ENCODE data around the gene PCDHGA5. TPM values are rescaled to one million over a fixed set of nuclear protein-coding genes. Genes with fewer than 3 reads are reported as not detected.
A peak's percentile ranks its signal among the peaks of the same experiment; 100 is the strongest.
"Not testable (repeated sequence)": the region's sequence is repeated elsewhere in the genome, so short reads cannot be mapped to it uniquely, and the experiment has no call there.

PCDHGA5 gene
- polyA plus RNA-seq, 2 donors, result 0.14 to 0.28 TPM

GRCh38 chr5:141397756-141398551 is 34.0 kb downstream of the PCDHGA5 start, which contains the start of gene PCDHGB5:
Gene PCDHGB5, plus strand, starts transcription at chr5:141397947. Its CDS starts 181 bp downstream, at chr5:141398128.
- not testable (repeated sequence) for H3K36me3 ChIP-seq (ENCODE audit: control insufficient read depth in 2 of 2, insufficient read depth in 2 of 2, low read length in 1 of 2); H3K27me3 ChIP-seq (ENCODE audit: control insufficient read depth in 1 of 2, insufficient read depth in 2 of 2, low read length in 2 of 2); H3K4me1 ChIP-seq (ENCODE audit: control insufficient read depth in 2 of 2, insufficient read depth in 2 of 2, low read length in 1 of 2); H3K27ac ChIP-seq (ENCODE audit: low read depth in 2 of 2, low read length in 1 of 2)
- Histone ChIP-seq H3K9me3 (ENCODE audit: control insufficient read depth in 2 of 2, insufficient read depth in 1 of 2, low read depth in 1 of 2, low read length in 1 of 2) (peaks cover 32 to 38% of the 10 kb centered on the region in 2 donors), H3K4me3 (ENCODE audit: low read depth in 1 of 2, low read length in 2 of 2) (peak within 1 kb of the TSS in 1 of 2 donors; percentile 30)
- WGBS, 2 donors, result 9 to 12% methylated on average over 21 to 25 of the region's 43 CpGs

DNA sequence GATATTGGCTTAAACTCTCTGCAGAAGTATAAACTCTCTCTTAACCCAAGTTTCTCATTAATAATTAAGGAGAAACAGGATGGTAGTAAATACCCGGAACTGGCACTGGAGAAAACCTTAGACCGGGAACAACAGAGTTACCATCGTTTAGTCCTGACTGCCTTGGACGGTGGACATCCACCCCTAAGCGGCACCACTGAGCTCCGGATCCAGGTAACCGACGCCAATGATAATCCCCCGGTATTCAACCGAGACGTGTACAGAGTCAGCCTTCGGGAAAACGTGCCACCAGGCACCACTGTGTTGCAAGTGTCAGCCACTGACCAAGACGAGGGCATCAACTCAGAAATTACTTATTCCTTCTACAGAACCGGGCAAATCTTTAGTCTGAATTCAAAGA is 34.6 kb downstream of the PCDHGA5 start:
- no peak overlapping the region for H3K27ac ChIP-seq (ENCODE audit: low read depth in 2 of 2, low read length in 1 of 2)
- H3K4me3 ChIP-seq (ENCODE audit: low read depth in 1 of 2, low read length in 2 of 2), result no peak overlapping the region
- no peaks in the 10 kb centered on the region for H3K36me3 ChIP-seq (ENCODE audit: control insufficient read depth in 2 of 2, insufficient read depth in 2 of 2, low read length in 1 of 2)
- H3K4me1 ChIP-seq (ENCODE audit: control insufficient read depth in 2 of 2, insufficient read depth in 2 of 2, low read length in 1 of 2), result no peaks in the 10 kb centered on the region
- H3K9me3 ChIP-seq (ENCODE audit: control insufficient read depth in 2 of 2, insufficient read depth in 1 of 2, low read depth in 1 of 2, low read length in 1 of 2), result peaks cover 32 to 40% of the 10 kb centered on the region in 2 donors
- H3K27me3 ChIP-seq (ENCODE audit: control insufficient read depth in 1 of 2, insufficient read depth in 2 of 2, low read length in 2 of 2), result peaks cover 0 to 3% of the 10 kb centered on the region in 2 donors
- 28% methylated on average over 15 of the region's 15 CpGs for WGBS, 2 donors

DNA sequence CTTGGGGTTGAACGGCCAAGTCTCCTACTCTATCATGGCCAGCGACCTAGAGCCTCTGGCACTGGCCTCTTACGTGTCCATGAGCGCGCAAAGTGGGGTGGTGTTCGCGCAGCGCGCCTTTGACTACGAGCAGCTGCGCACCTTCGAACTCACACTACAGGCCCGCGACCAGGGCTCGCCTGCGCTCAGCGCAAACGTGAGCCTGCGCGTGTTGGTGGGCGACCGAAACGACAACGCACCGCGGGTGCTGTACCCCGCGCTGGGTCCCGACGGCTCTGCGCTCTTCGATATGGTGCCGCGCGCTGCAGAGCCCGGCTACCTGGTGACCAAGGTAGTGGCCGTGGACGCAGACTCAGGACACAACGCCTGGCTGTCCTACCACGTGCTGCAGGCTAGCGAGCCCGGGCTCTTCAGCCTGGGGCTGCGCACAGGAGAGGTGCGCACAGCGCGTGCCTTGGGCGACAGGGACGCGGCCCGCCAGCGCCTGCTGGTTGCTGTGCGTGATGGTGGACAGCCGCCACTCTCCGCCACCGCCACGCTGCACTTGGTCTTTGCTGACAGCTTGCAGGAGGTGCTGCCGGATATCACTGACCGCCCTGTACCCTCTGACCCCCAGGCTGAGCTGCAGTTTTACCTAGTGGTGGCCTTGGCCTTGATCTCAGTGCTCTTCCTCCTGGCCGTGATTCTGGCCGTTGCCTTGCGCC is 35.7 kb downstream of the PCDHGA5 start:
- H3K27ac ChIP-seq (ENCODE audit: low read depth in 2 of 2, low read length in 1 of 2), result no peak overlapping the region
- no peak overlapping the region for H3K4me3 ChIP-seq (ENCODE audit: low read depth in 1 of 2, low read length in 2 of 2)
- H3K27me3 ChIP-seq (ENCODE audit: control insufficient read depth in 1 of 2, insufficient read depth in 2 of 2, low read length in 2 of 2), result peaks cover 0 to 3% of the 10 kb centered on the region in 2 donors
- no peaks in the 10 kb centered on the region for H3K36me3 ChIP-seq (ENCODE audit: control insufficient read depth in 2 of 2, insufficient read depth in 2 of 2, low read length in 1 of 2)
- no peaks in the 10 kb centered on the region for H3K4me1 ChIP-seq (ENCODE audit: control insufficient read depth in 2 of 2, insufficient read depth in 2 of 2, low read length in 1 of 2)
- H3K9me3 ChIP-seq (ENCODE audit: control insufficient read depth in 2 of 2, insufficient read depth in 1 of 2, low read depth in 1 of 2, low read length in 1 of 2), result peaks cover 31 to 39% of the 10 kb centered on the region in 2 donors
- 31 to 32% methylated on average over 61 of the region's 61 CpGs for WGBS, 2 donors

DNA sequence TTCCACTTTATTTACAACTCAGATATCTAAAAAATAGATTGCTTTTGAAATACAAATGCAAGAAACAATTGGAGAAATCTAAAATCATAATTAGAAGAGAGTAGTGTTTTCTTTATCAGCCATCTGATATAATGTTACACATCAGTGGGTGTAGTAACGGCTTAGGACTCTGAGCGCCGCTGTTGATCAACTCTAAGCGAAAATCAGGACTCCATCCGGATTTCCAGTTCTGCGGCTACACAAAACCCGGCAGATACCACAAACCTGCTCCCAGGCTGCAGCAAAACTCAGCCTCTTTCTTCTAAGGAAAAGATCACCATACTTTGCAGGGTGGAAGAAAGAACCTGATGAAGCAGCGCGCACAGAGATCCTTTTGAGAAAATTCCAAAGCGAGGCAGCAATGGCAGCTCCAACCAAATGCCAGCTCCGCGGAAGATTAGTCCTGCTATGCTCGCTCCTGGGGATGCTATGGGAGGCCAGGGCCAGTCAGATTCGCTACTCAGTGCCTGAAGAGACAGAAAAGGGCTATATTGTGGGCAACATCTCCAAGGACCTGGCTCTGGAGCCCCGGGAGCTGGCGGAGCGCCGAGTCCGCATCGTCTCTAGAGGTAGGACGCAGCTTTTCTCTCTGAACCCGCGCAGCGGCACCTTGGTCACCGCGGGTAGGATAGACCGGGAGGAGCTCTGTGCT is 38.7 kb downstream of the PCDHGA5 start, which contains the start of gene PCDHGA9:
Gene PCDHGA9 (plus strand): TSS at position 226 of the 691 bp plus-strand sequence. CDS start 175 bp downstream, at position 401.
- WGBS, 2 donors, result 16 to 18% methylated on average over 27 of the region's 27 CpGs
- H3K4me1 ChIP-seq (ENCODE audit: control insufficient read depth in 2 of 2, insufficient read depth in 2 of 2, low read length in 1 of 2), result peaks cover 0 to 3% of the 10 kb centered on the region in 2 donors
- no peak within 1 kb of the TSS for H3K27ac ChIP-seq (ENCODE audit: low read depth in 2 of 2, low read length in 1 of 2)
- H3K4me3 ChIP-seq (ENCODE audit: low read depth in 1 of 2, low read length in 2 of 2), result peak within 1 kb of the TSS; percentile 5 to 9
- peaks cover 0 to 3% of the 10 kb centered on the region in 2 donors for H3K27me3 ChIP-seq (ENCODE audit: control insufficient read depth in 1 of 2, insufficient read depth in 2 of 2, low read length in 2 of 2)
- no peaks in the 10 kb centered on the region for H3K36me3 ChIP-seq (ENCODE audit: control insufficient read depth in 2 of 2, insufficient read depth in 2 of 2, low read length in 1 of 2)
- H3K9me3 ChIP-seq (ENCODE audit: control insufficient read depth in 2 of 2, insufficient read depth in 1 of 2, low read depth in 1 of 2, low read length in 1 of 2), result peaks cover 34 to 45% of the 10 kb centered on the region in 2 donors

DNA sequence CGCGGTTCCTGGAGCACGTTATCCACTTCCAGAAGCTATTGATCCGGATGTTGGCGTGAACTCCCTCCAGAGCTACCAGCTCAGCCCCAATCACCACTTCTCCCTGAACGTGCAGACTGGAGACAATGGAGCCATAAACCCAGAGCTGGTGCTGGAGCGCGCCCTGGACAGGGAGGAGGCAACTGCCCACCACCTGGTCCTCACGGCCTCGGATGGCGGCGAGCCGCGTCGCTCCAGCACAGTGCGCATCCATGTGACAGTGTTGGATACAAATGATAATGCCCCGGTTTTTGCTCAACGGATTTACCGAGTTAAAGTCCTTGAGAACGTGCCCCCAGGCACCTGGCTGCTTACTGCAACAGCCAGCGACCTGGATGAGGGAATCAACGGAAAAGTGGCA is 39.4 kb downstream of the PCDHGA5 start:
- H3K9me3 ChIP-seq (ENCODE audit: control insufficient read depth in 2 of 2, insufficient read depth in 1 of 2, low read depth in 1 of 2, low read length in 1 of 2), result peaks cover 39 to 49% of the 10 kb centered on the region in 2 donors
- no peaks in the 10 kb centered on the region for H3K36me3 ChIP-seq (ENCODE audit: control insufficient read depth in 2 of 2, insufficient read depth in 2 of 2, low read length in 1 of 2)
- no peak overlapping the region for H3K27ac ChIP-seq (ENCODE audit: low read depth in 2 of 2, low read length in 1 of 2)
- H3K27me3 ChIP-seq (ENCODE audit: control insufficient read depth in 1 of 2, insufficient read depth in 2 of 2, low read length in 2 of 2), result peaks cover 0 to 5% of the 10 kb centered on the region in 2 donors
- H3K4me3 ChIP-seq (ENCODE audit: low read depth in 1 of 2, low read length in 2 of 2), result no peak overlapping the region
- WGBS, 2 donors, result 33% methylated on average over 22 of the region's 22 CpGs
- peaks cover 0 to 3% of the 10 kb centered on the region in 2 donors for H3K4me1 ChIP-seq (ENCODE audit: control insufficient read depth in 2 of 2, insufficient read depth in 2 of 2, low read length in 1 of 2)

DNA sequence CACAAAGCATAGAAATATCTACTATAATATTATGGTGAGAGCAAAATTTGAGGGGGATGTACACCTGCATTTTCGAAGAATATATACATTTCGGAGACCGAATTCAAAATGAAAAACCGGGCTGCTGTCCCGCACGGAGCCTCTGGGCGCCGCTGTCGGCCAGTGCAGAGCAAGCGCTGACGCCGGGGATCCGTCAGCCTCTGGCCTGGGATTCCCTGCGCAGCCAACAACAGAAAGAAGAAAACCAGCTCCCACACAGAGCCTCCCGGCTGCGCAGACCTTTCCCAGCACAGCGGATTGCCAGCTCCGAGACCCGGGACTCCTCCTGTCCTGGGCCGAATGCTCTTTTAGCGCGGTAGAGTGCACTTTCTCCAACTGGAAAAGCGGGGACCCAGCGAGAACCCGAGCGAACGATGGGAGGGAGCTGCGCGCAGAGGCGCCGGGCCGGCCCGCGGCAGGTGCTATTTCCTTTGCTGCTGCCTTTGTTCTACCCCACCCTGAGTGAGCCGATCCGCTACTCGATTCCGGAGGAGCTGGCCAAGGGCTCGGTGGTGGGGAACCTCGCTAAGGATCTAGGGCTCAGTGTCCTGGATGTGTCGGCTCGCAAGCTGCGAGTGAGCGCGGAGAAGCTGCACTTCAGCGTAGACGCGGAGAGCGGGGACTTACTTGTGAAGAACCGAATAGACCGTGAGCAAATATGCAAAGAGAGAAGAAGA is 44.0 kb downstream of the PCDHGA5 start, which contains the start of gene PCDHGB6:
Gene PCDHGB6 (plus strand): TSS at position 232 of the 716 bp plus-strand sequence. CDS start 182 bp downstream, at position 414.
- peaks cover 42 to 52% of the 10 kb centered on the region in 2 donors for H3K9me3 ChIP-seq (ENCODE audit: control insufficient read depth in 2 of 2, insufficient read depth in 1 of 2, low read depth in 1 of 2, low read length in 1 of 2)
- 15 to 18% methylated on average over 48 to 51 of the region's 51 CpGs for WGBS, 2 donors
- H3K27ac ChIP-seq (ENCODE audit: low read depth in 2 of 2, low read length in 1 of 2); H3K36me3 ChIP-seq (ENCODE audit: control insufficient read depth in 2 of 2, insufficient read depth in 2 of 2, low read length in 1 of 2); H3K27me3 ChIP-seq (ENCODE audit: control insufficient read depth in 1 of 2, insufficient read depth in 2 of 2, low read length in 2 of 2); H3K4me1 ChIP-seq (ENCODE audit: control insufficient read depth in 2 of 2, insufficient read depth in 2 of 2, low read length in 1 of 2): not testable (repeated sequence)
- peak within 1 kb of the TSS in 1 of 2 donors; percentile 22 for H3K4me3 ChIP-seq (ENCODE audit: low read depth in 1 of 2, low read length in 2 of 2)

GRCh38 chr5:141409598-141410306 is 45.8 kb downstream of the PCDHGA5 start:
- Histone ChIP-seq H3K9me3 (ENCODE audit: control insufficient read depth in 2 of 2, insufficient read depth in 1 of 2, low read depth in 1 of 2, low read length in 1 of 2) (peaks cover 41 to 52% of the 10 kb centered on the region in 2 donors), H3K4me3 (ENCODE audit: low read depth in 1 of 2, low read length in 2 of 2) (no peak overlapping the region)
- WGBS, 2 donors, result 25 to 34% methylated on average over 60 to 64 of the region's 64 CpGs

GRCh38 chr5:141411575-141411974 is 47.6 kb downstream of the PCDHGA5 start:
- no peaks in the 10 kb centered on the region for H3K36me3 ChIP-seq (ENCODE audit: control insufficient read depth in 2 of 2, insufficient read depth in 2 of 2, low read length in 1 of 2)

More at GRCh38 chr5:141409598-141410306, 45.8 kb downstream of the PCDHGA5 start:
- Histone ChIP-seq H3K27ac (ENCODE audit: low read depth in 2 of 2, low read length in 1 of 2) (no peak overlapping the region), H3K27me3 (ENCODE audit: control insufficient read depth in 1 of 2, insufficient read depth in 2 of 2, low read length in 2 of 2) (peaks cover 0 to 8% of the 10 kb centered on the region in 2 donors), H3K4me1 (ENCODE audit: control insufficient read depth in 2 of 2, insufficient read depth in 2 of 2, low read length in 1 of 2) (peaks cover 0 to 3% of the 10 kb centered on the region in 2 donors), H3K36me3 (ENCODE audit: control insufficient read depth in 2 of 2, insufficient read depth in 2 of 2, low read length in 1 of 2) (no peaks in the 10 kb centered on the region)

More at GRCh38 chr5:141411575-141411974, 47.6 kb downstream of the PCDHGA5 start:
- H3K27ac ChIP-seq (ENCODE audit: low read depth in 2 of 2, low read length in 1 of 2), result no peak overlapping the region
- WGBS, 2 donors, result 50 to 64% methylated on average over 3 of the region's 3 CpGs
- H3K27me3 ChIP-seq (ENCODE audit: control insufficient read depth in 1 of 2, insufficient read depth in 2 of 2, low read length in 2 of 2), result peaks cover 0 to 8% of the 10 kb centered on the region in 2 donors
- H3K4me1 ChIP-seq (ENCODE audit: control insufficient read depth in 2 of 2, insufficient read depth in 2 of 2, low read length in 1 of 2), result no peaks in the 10 kb centered on the region
- peaks cover 40 to 48% of the 10 kb centered on the region in 2 donors for H3K9me3 ChIP-seq (ENCODE audit: control insufficient read depth in 2 of 2, insufficient read depth in 1 of 2, low read depth in 1 of 2, low read length in 1 of 2)
- no peak overlapping the region for H3K4me3 ChIP-seq (ENCODE audit: low read depth in 1 of 2, low read length in 2 of 2)
